GM12891 (cell line): ENCODE measurements around the gene DHX35.

Experiments used
- POLR2A ChIP-seq: IDR thresholded peaks from 2 replicates; pipeline ENCODE4 v1.6.1; 2011; ENCODE audit warnings: low read depth, low read length, control low read depth
- POLR2AphosphoS5 ChIP-seq: IDR thresholded peaks from 2 replicates; pipeline ENCODE4 v1.6.1; 2011; ENCODE audit warnings: low read depth, low read length, control low read depth
- POU2F2 ChIP-seq: IDR thresholded peaks from 2 replicates; pipeline ENCODE4 v1.6.1; 2011; ENCODE audit warnings: low read depth, mild to moderate bottlenecking, control low read depth, low read length, moderate library complexity
- SPI1 ChIP-seq: IDR thresholded peaks from 2 replicates; pipeline ENCODE4 v1.6.1; 2011; ENCODE audit warnings: low read depth, low read length, control low read depth
- TAF1 ChIP-seq: IDR thresholded peaks from 2 replicates; pipeline ENCODE4 v1.6.1; 2011; ENCODE audit warnings: low read depth, low read length, control low read depth

GRCh38 chr20:38934530-38934929 is 27.6 kb upstream of the DHX35 start:
- TF ChIP-seq POLR2A (no peak), TAF1 (no peak), POLR2AphosphoS5 (no peak), SPI1 (no peak), POU2F2 (no peak)
